Large intestine (tissue), 3 donors: ENCODE data around the gene TMEM151A. TPM values are rescaled to one million over a fixed set of nuclear protein-coding genes. Genes with fewer than 3 reads are reported as not detected.

ENCODE experiments used
- DNase-seq, 2 donors: peaks; one replicate each; pipeline versions ENCODE4 v3.0.0 to v3.0.0-alpha.2; 2013
- H3K27ac ChIP-seq: one replicate; pipeline ENCODE4 v1.5.1; 2013; ENCODE audit warnings: low read length
- H3K27me3 ChIP-seq: 2 replicates; pipeline ENCODE4 v1.6.1; 2013; ENCODE audit warnings: low read length; ENCODE audit not compliant: control insufficient read depth, insufficient read depth
- H3K36me3 ChIP-seq: 2 replicates; pipeline ENCODE4 v1.6.1; 2013; ENCODE audit warnings: low read length; ENCODE audit not compliant: control insufficient read depth, insufficient read depth
- H3K4me1 ChIP-seq: one replicate; pipeline ENCODE4 v1.6.1; 2013; ENCODE audit warnings: low read length; ENCODE audit not compliant: control insufficient read depth, insufficient read depth
- H3K4me3 ChIP-seq: one replicate; pipeline ENCODE4 v1.5.1; 2013; ENCODE audit warnings: low read length
- H3K9me3 ChIP-seq: one replicate; pipeline ENCODE4 v1.6.1; 2013; ENCODE audit warnings: mild to moderate bottlenecking, low read depth, low read length, moderate library complexity; ENCODE audit not compliant: control insufficient read depth
- WGBS: methylation state at CpG from one replicate; pipeline ENCODE4 v1.1.5; 2013; ENCODE audit warnings: low lambda C conversion rate; ENCODE audit not compliant: insufficient coverage; 5-methylcytosine and 5-hydroxymethylcytosine counted together
- polyA plus RNA-seq: library from polyadenylated mRNA; unstranded; fragments of 120-200 nt; gene quantifications from one replicate; pipeline ENCODE4 v1.2.1, GENCODE V29; 2013

Gene TMEM151A
- polyA plus RNA-seq, 1 donor, result 3.1 TPM

- Histone ChIP-seq H3K4me1 (peaks cover 21% of the 10 kb centered on the region), H3K27ac (no peak overlapping the region), H3K4me3 (no peak overlapping the region), H3K27me3 (no peaks in the 10 kb centered on the region), H3K9me3 (peaks cover under 1% of the 10 kb centered on the region), H3K36me3 (no peaks in the 10 kb centered on the region)
- no CpG with 5 or more reads among the region's 10 CpGs for WGBS
- no peak for DNase-seq
These were observed 33.0 kb downstream of the TMEM151A start for GRCh38 chr11:66324664-66325063.

DNA sequence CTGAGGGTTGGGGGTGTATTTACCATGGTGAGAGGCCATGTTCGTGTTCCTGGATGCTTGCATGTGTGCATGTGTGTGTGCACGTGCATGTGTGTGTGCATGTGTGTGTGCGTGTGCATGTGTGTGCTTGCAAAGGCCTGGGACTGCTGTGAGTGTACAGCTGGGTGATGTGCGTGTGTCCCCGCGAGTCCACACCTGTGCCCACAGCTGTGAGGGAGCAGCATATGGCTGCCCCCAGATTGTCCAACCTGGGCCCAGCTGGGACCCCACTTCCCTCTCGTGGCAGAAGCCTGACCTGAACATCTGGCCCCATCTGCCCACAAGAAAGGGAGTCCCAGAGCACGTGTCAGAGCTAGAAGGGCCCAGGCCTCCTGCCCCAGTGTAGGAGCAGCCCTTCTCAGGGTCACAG lies 33.6 kb downstream of the TMEM151A start:
- DNase-seq, result no peak
- no peaks in the 10 kb centered on the region for H3K36me3 ChIP-seq
- H3K27ac ChIP-seq, result no peak overlapping the region
- no CpG with 5 or more reads among the region's 8 CpGs for WGBS
- peaks cover 21% of the 10 kb centered on the region for H3K4me1 ChIP-seq
- no peaks in the 10 kb centered on the region for H3K27me3 ChIP-seq
- H3K9me3 ChIP-seq, result no peaks in the 10 kb centered on the region
- no peak overlapping the region for H3K4me3 ChIP-seq

- Histone ChIP-seq H3K27ac (peak overlapping the region; percentile 18), H3K36me3 (peaks cover under 1% of the 10 kb centered on the region), H3K4me3 (no peak overlapping the region), H3K27me3 (no peaks in the 10 kb centered on the region), H3K4me1 (peaks cover 21% of the 10 kb centered on the region), H3K9me3 (no peaks in the 10 kb centered on the region)
- DNase-seq, result peak in 1 of 2 donors; percentile 28
- WGBS, result no CpG with 5 or more reads among the region's 21 CpGs
These were observed 34.8 kb downstream of the TMEM151A start for GRCh38 chr11:66326261-66327111.

GRCh38 chr11:66327171-66328030 lies 35.7 kb downstream of the TMEM151A start:
- H3K36me3 ChIP-seq, result peaks cover 7% of the 10 kb centered on the region
- H3K4me1 ChIP-seq, result peaks cover 21% of the 10 kb centered on the region
- H3K27ac ChIP-seq, result peak overlapping the region; percentile 18
- H3K27me3 ChIP-seq, result no peaks in the 10 kb centered on the region
- DNase-seq, result no peak
- WGBS, result no CpG with 5 or more reads among the region's 10 CpGs
- no peak overlapping the region for H3K4me3 ChIP-seq
- no peaks in the 10 kb centered on the region for H3K9me3 ChIP-seq

DNA sequence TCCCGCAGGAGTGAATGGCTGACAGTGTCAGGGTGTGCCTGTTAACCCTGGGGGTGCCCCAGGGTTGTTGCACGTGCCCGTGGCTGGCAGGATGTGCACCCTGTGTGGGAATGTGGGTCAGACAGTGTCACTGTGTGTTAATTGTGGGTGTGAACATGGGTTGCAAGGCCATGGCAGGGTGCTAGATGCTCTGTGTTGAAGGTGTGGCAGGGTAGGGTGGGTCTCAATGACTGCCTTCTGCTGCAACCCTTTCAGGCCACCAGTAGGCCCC lies 36.3 kb downstream of the TMEM151A start:
- Histone ChIP-seq H3K27me3 (no peaks in the 10 kb centered on the region), H3K4me3 (no peak overlapping the region), H3K27ac (no peak overlapping the region), H3K4me1 (peaks cover 21% of the 10 kb centered on the region), H3K36me3 (peaks cover 13% of the 10 kb centered on the region), H3K9me3 (no peaks in the 10 kb centered on the region)
- no CpG with 5 or more reads among the region's 3 CpGs for WGBS
- DNase-seq, result no peak

- Histone ChIP-seq H3K4me3 (peak overlapping the region; percentile 6), H3K27ac (no peak overlapping the region), H3K4me1 (peaks cover 21% of the 10 kb centered on the region), H3K9me3 (no peaks in the 10 kb centered on the region), H3K27me3 (no peaks in the 10 kb centered on the region), H3K36me3 (peaks cover 18% of the 10 kb centered on the region)
- peak; percentile 73 to 75 for DNase-seq
- WGBS, result 100% methylated on average over 1 of the region's 19 CpGs
These were observed 36.8 kb downstream of the TMEM151A start for GRCh38 chr11:66328302-66329144.

DNA sequence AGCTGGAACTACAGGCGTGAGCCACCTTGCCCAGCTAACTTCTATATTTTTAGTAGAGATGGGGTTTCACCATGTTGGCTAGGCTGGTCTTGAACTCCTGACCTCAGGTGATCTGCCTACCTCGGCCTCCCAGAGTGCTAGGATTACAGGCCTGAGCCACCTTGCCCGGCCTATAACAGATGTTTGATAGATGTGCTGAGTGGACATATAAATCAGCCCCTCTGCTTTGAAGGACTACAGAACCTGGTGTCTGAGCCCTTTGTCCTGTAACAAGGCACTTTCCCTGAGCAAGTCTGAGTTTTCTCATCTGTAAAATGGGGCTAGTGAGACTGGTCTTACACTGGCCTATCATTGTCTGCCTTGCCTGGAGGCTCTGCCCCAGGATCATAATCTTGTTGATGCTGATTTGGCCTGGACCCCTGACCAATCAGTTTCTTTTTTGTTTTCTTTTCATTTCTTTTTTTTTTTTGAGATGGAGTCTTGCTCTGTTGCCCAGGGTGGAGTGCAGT lies 37.5 kb downstream of the TMEM151A start:
- Histone ChIP-seq H3K36me3 (peaks cover 21% of the 10 kb centered on the region), H3K27ac (no peak overlapping the region), H3K27me3 (no peaks in the 10 kb centered on the region), H3K4me1 (peaks cover 21% of the 10 kb centered on the region), H3K4me3 (no peak overlapping the region), H3K9me3 (no peaks in the 10 kb centered on the region)
- DNase-seq, result no peak
- no CpG with 5 or more reads among the region's 3 CpGs for WGBS

DNA sequence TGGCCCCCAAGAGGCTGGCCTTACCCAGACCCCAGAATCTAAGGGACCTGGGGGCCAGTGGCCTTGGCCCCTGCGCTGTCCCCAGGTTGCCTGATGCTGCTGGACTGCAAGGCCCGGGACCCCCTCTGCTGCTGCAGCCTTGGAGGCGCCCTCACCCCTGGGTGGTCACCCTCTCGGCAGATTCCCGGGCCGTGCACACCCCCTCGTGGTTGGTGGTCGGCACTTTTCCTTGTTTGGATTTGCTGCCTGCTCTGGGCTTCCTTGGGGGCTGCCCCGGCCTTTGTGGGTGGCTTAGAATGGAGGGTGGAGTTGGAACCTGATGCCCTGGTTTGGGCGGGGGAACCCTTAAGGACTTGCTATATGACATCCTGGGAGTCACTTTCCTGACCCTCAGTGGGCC lies 39.2 kb downstream of the TMEM151A start:
- WGBS, result no CpG with 5 or more reads among the region's 10 CpGs
- Histone ChIP-seq H3K4me1 (peaks cover 28% of the 10 kb centered on the region), H3K36me3 (peaks cover 21% of the 10 kb centered on the region), H3K4me3 (no peak overlapping the region), H3K9me3 (no peaks in the 10 kb centered on the region), H3K27ac (no peak overlapping the region), H3K27me3 (no peaks in the 10 kb centered on the region)
- no peak for DNase-seq

DNA sequence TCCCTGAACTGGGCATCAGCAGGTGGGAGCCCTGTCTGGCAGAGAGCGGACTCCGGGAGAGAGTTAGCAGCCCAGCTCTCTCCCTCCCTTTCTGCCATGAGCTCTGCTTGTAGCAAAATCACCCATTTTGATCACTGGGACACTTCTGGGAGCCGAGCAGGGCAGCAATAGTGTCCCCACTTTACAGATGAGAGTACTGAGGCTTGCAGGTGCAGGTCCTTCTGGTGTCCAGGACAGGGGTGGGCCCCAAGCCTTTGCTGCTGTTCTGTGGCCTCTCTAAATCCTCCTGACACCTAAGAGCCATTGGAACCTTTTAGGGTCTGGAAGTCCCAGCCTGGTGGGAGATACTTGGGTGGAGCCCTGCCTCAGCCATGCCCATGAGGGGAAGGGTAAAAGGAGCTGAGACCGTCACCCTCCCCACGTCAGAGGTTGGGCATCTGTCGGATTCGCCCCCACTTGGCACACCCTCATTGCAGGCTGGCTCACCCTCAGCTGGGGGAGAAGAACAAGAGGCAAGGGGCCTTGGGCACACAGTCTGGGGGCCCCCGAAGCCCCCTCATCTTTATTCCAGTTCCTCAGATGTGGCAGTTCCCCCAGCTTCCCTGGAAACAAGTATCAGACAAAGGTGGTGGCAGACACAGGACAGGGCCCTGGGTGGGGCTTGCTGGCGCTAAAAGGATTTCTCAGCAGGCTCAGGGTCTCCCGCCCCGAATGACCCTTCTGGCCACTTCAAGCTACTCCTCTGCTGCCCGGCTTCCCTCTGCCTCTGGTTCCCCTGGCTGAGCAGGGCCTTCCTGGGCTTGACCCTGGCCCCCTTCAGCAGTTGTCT lies 40.1 kb downstream of the TMEM151A start:
- DNase-seq, result no peak
- Histone ChIP-seq H3K36me3 (peaks cover 21% of the 10 kb centered on the region), H3K4me1 (peaks cover 28% of the 10 kb centered on the region), H3K27ac (no peak overlapping the region), H3K4me3 (no peak overlapping the region), H3K27me3 (no peaks in the 10 kb centered on the region), H3K9me3 (no peaks in the 10 kb centered on the region)
- no CpG with 5 or more reads among the region's 12 CpGs for WGBS
